Calu3 (cell line): ENCODE data around the gene CALML3. TPM values are rescaled to one million over a fixed set of nuclear protein-coding genes. Genes with fewer than 3 reads are reported as not detected.

Source experiments
- BruUV-seq: library from RNA; stranded (reverse); fragments of 400-500 nt; replicated peaks from 2 replicates; lab custom pipeline; 2021; lab: Mats Ljungman, UMichigan
- CTCF ChIA-PET: fragments of 300-600 bp; sonication (Branson Sonifier 250); formaldehyde crosslinking; loops from one replicate; lab custom pipeline; 2022; ENCODE audit warnings: antibody characterized with exemption; lab: Charles Lee
- DNase-seq: peaks from one replicate; pipeline ENCODE4 v3.0.0; 2022
- H3K27ac Mint-ChIP-seq: one replicate; pipeline ENCODE4 v1.8.0; 2022; ENCODE audit warnings: mixed read lengths; ENCODE audit not compliant: unreplicated experiment
- H3K27me3 Mint-ChIP-seq: one replicate; pipeline ENCODE4 v1.8.0; 2022; ENCODE audit warnings: mixed read lengths; ENCODE audit not compliant: unreplicated experiment
- H3K36me3 Mint-ChIP-seq: one replicate; pipeline ENCODE4 v1.8.0; 2022; ENCODE audit warnings: mild to moderate bottlenecking, moderate library complexity, mixed read lengths; ENCODE audit not compliant: insufficient read depth, unreplicated experiment
- H3K4me1 Mint-ChIP-seq: one replicate; pipeline ENCODE4 v1.8.0; 2022; ENCODE audit warnings: mild to moderate bottlenecking, low read depth, mixed read lengths; ENCODE audit not compliant: unreplicated experiment
- H3K4me3 Mint-ChIP-seq: one replicate; pipeline ENCODE4 v1.8.0; 2022; ENCODE audit warnings: mild to moderate bottlenecking, low read depth, moderate library complexity, mixed read lengths; ENCODE audit not compliant: unreplicated experiment
- H3K9me3 Mint-ChIP-seq: one replicate; pipeline ENCODE4 v1.8.0; 2022; ENCODE audit warnings: low read depth, mixed read lengths; ENCODE audit not compliant: unreplicated experiment
- intact Hi-C: fragments of 100-400 bp; cut with micrococcal nuclease; formaldehyde crosslinking; loops from one replicate; pipeline ENCODE4 v1.10.0; 2022; ENCODE audit not compliant: unreplicated experiment
- total RNA-seq: library from RNA; stranded (reverse); gene quantifications from 2 replicates; pipeline ENCODE4 v1.2.3, GENCODE V29; 2022
- TF ChIP-seq, protein P1 (sequence below): fragments of 200-600 bp; IDR thresholded peaks from one replicate; pipeline ENCODE4 v1.8.0; 2022; ENCODE audit warnings: antibody characterized with exemption; ENCODE audit not compliant: unreplicated experiment

The CALML3 gene
- total RNA-seq, 1 experiment from 2014 or later = not detected

DNA sequence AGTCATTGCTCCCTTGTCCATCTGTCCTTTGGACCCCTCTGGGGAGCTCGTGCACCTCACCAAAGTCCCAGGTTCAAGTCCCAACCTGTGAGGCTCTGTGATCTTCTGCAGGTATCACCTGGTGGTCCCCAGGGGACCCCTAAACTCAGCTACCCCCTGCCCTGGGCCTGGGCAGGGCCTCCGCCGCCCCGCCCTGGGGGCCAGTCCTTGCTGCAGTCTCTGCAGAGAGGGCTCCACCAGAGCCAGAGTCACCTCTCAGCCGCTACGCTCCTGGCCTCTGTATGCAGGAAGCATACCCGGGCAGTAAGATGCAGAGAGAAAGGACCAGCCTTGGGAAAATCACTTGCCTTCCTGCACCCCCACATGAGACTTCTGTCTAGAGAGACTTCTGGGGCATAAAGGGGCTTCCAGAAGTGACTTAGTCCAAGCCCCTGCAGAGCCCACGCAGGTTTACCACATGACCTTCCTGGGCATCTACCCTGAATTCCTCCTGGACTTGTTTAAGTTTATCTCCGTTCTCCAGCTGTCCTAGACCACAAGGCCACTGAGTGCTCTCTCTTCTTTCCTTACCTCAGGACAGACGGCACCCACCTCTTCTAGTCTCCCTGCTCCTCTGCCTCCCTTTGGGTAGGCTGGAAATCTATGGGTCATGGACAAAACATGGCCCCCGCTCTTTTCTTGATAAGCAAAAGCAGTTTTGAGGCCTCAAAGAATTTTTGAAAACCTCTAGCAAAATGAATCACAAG, 46.6 kb upstream of the CALML3 start:
- TF ChIP-seq, protein P1, sequence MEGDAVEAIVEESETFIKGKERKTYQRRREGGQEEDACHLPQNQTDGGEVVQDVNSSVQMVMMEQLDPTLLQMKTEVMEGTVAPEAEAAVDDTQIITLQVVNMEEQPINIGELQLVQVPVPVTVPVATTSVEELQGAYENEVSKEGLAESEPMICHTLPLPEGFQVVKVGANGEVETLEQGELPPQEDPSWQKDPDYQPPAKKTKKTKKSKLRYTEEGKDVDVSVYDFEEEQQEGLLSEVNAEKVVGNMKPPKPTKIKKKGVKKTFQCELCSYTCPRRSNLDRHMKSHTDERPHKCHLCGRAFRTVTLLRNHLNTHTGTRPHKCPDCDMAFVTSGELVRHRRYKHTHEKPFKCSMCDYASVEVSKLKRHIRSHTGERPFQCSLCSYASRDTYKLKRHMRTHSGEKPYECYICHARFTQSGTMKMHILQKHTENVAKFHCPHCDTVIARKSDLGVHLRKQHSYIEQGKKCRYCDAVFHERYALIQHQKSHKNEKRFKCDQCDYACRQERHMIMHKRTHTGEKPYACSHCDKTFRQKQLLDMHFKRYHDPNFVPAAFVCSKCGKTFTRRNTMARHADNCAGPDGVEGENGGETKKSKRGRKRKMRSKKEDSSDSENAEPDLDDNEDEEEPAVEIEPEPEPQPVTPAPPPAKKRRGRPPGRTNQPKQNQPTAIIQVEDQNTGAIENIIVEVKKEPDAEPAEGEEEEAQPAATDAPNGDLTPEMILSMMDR = no peak

DNA sequence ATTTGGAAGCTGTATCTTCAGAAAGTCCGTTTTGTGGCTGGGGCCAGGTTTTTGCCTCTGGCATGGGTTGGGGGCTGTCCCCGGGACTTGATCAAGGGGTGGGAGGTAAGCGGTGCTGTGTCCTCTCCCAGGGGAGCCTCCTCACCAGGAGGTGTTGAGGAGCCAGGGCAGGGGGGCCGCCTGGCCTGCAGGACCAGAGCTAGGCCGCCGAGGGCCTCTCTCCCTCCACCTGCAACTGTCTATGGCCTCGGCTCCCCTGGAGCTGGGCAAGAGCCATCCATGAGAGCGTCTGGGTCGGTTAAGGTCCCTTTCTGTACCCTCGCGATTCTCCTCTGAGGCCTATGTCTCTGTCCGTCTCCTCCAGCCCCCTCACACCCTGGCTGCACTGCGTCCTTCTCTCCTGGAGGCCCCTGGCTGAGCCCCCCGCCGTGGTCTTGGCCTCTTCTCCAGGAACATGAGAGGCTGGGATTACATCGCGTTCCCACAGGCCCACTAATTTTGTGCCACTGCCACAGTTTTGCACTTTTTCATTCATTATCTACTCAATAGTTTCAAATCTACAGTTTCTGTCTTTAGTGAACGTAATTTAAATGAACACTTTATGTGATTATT, 46.0 kb upstream of the CALML3 start:
- no peak overlapping the region for H3K27ac Mint-ChIP-seq
- intact Hi-C loops = no loop called here
- no peaks in the 10 kb centered on the region for H3K9me3 Mint-ChIP-seq
- H3K27me3 Mint-ChIP-seq = no peaks in the 10 kb centered on the region
- no peak for DNase-seq
- no TSS peak for BruUV-seq
- H3K4me1 Mint-ChIP-seq = no peaks in the 10 kb centered on the region
- TF ChIP-seq, protein P1 = no peak
- H3K36me3 Mint-ChIP-seq = no peaks in the 10 kb centered on the region
- CTCF ChIA-PET = no interaction called here
- no peak overlapping the region for H3K4me3 Mint-ChIP-seq

More for the DNA sequence above, 46.6 kb upstream of the CALML3 start:
- H3K4me1 Mint-ChIP-seq = no peaks in the 10 kb centered on the region
- H3K27ac Mint-ChIP-seq = no peak overlapping the region
- no peaks in the 10 kb centered on the region for H3K27me3 Mint-ChIP-seq
- intact Hi-C loops = no loop called here
- no peaks in the 10 kb centered on the region for H3K36me3 Mint-ChIP-seq
- H3K4me3 Mint-ChIP-seq = no peak overlapping the region
- BruUV-seq = no TSS peak
- H3K9me3 Mint-ChIP-seq = no peaks in the 10 kb centered on the region
- DNase-seq = no peak
- CTCF ChIA-PET = no interaction called here

DNA sequence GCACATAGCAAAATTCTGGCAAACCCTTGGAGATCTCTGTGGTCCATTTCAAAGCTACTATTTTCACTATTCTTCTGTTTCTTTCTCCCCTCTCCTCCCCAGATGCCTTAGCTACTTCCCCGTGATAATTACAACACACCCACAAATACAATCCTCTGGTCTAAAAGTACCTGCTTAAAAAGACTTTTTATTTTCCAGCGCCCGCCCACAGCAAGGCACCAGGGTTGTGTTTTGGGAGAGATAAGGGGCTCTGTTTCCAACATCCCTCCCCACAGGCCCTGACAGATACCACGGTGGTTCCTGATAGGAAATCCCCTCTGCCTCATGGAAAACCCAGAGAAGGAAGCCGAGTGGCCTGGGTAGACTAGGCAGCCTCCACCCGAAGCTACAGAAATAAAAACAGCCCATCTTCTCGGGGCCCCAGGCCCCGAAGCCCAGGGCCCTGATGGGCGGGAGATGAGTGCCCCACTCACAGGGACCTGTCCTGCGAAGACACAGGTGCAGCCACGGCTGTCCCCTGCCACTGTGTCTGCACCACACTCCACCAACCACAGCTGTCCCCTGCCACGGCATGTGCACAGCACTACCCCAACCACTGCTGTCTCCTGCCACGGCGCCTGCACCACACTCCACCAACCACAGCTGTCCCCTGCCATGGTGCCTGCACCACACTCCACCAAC, 45.1 kb upstream of the CALML3 start:
- Mint-ChIP-seq H3K36me3 (no peaks in the 10 kb centered on the region), H3K27ac (no peak overlapping the region), H3K27me3 (no peaks in the 10 kb centered on the region), H3K4me1 (no peaks in the 10 kb centered on the region), H3K4me3 (no peak overlapping the region), H3K9me3 (no peaks in the 10 kb centered on the region)
- BruUV-seq = no TSS peak
- intact Hi-C loops = no loop called here
- TF ChIP-seq, protein P1 = no peak
- DNase-seq = no peak
- CTCF ChIA-PET = no interaction called here

DNA sequence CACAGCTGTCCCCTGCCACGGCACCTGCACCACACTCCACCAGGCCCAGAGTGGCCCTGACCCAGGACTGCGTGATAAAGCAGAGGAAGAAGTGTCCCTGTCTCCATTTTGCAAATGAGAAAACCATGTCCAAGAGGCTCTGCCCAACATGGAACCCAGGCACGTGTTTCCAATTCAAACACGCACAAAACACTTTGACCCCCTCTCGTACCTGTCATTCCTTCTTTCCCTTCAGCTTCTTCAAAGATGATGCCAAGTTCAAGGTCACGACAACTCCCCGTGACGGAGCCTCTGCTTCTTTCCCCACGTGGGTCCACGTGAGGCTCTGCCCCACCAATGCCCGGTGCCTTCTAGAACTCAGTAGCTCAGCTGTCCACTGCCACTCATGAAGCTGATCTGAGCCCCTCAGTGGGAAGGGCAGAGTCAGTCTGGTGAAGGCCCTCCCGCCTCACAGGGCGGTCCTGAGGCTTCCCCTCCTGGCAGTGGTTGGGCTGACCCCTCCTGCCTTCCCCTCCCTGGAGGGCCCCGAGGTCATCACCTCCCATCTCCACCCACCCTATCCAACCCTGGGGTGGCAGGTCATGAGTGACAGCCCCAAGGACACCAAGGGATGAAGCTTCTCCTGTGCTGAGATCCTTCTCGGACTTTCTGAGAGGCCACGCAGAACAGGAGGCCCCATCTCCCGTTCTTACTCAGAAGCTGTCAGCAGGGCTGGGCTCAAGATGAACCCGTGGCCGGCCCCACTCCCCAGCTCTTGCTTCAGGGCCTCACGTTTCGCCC, 44.4 kb upstream of the CALML3 start:
- H3K4me3 Mint-ChIP-seq = no peak overlapping the region
- no peaks in the 10 kb centered on the region for H3K9me3 Mint-ChIP-seq
- DNase-seq = no peak
- no peaks in the 10 kb centered on the region for H3K36me3 Mint-ChIP-seq
- H3K27me3 Mint-ChIP-seq = no peaks in the 10 kb centered on the region
- no peak overlapping the region for H3K27ac Mint-ChIP-seq
- CTCF ChIA-PET = no interaction called here
- H3K4me1 Mint-ChIP-seq = no peaks in the 10 kb centered on the region
- intact Hi-C loops = no loop called here
- no TSS peak for BruUV-seq
- TF ChIP-seq, protein P1 = no peak
